Measurements from ENCODE around the gene RAB10. TPM values are rescaled to one million over a fixed set of nuclear protein-coding genes. Genes with fewer than 3 reads are reported as not detected.
"Not testable (repeated sequence)": the region's sequence is repeated elsewhere in the genome, so short reads cannot be mapped to it uniquely, and the experiment has no call there.

The RAB10 gene
- total and polyA plus RNA-seq, 2 experiments from 2014 or later: 100 to 122 TPM

GRCh38 chr2:26164231-26164630, 130.3 kb downstream of the RAB10 start:
- Histone ChIP-seq H3K4me1 (ENCODE audit: insufficient read depth) (no peaks in the 10 kb centered on the region), H3K27ac (no peak overlapping the region), H3K9me3 (ENCODE audit: low read depth) (no peaks in the 10 kb centered on the region), H3K4me2 (no peak overlapping the region), H4K20me1 (ENCODE audit: insufficient read depth, poor library complexity, severe bottlenecking) (no peaks in the 10 kb centered on the region), H3K4me3 (no peak overlapping the region), H3K27me3 (no peaks in the 10 kb centered on the region), H3K79me2 (no peaks in the 10 kb centered on the region), H3K9me2 (replicated peaks; ENCODE audit: insufficient read depth) (no peaks in the 10 kb centered on the region), H3K36me3 (replicated peaks; ENCODE audit: insufficient read depth, low read depth) (no peaks in the 10 kb centered on the region), H2AFZ (no peak overlapping the region)
- 48% methylated on average over 1 of the region's 1 CpG for WGBS (ENCODE audit: low lambda C conversion rate, missing lambda C conversion rate)
- no peak for DNase-seq (ENCODE audit: low spot score)
- TF ChIP-seq EZH2 (IDR thresholded peaks at IDR 0.05; ENCODE audit: borderline replicate concordance) (no peak), EZH2phosphoT487 (IDR thresholded peaks at IDR 0.05; ENCODE audit: low read depth, severe bottlenecking, unreplicated experiment) (no peak)
- TF ChIP-seq, protein P1, sequence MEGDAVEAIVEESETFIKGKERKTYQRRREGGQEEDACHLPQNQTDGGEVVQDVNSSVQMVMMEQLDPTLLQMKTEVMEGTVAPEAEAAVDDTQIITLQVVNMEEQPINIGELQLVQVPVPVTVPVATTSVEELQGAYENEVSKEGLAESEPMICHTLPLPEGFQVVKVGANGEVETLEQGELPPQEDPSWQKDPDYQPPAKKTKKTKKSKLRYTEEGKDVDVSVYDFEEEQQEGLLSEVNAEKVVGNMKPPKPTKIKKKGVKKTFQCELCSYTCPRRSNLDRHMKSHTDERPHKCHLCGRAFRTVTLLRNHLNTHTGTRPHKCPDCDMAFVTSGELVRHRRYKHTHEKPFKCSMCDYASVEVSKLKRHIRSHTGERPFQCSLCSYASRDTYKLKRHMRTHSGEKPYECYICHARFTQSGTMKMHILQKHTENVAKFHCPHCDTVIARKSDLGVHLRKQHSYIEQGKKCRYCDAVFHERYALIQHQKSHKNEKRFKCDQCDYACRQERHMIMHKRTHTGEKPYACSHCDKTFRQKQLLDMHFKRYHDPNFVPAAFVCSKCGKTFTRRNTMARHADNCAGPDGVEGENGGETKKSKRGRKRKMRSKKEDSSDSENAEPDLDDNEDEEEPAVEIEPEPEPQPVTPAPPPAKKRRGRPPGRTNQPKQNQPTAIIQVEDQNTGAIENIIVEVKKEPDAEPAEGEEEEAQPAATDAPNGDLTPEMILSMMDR (IDR thresholded peaks at IDR 0.05; ENCODE audit: poor library complexity): no peak

DNA sequence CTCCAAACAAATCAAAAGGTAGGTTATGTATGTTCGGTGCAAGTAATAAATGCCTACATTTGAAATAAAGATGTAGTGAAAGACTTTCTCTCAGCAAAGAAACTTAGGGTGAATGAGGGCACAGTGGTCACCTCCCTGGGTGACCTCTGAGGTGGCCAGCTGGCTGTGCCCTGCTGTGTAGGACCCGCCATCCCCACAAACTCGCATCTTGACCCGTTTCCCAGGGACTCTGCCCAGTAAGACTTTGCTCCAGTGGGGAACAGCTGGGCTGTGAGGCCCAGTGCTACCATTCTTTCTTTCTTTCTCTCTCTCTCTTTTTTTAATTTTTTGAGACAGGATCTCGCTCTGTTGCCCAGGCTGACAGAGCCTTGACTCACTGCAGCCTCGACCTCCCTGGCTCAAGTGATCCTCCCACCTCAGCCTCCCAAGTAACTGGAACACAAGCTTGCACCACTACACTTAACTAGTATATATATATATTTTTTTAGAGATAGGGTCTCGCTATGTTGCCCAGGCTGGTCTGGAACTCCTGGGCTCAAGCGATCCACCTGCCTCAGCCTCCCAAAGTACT, 130.8 kb downstream of the RAB10 start:
- no peak for TF ChIP-seq EZH2phosphoT487 (IDR thresholded peaks at IDR 0.05; ENCODE audit: low read depth, severe bottlenecking, unreplicated experiment)
- no peak for TF ChIP-seq EZH2 (IDR thresholded peaks at IDR 0.05; ENCODE audit: borderline replicate concordance)
- TF ChIP-seq, protein P1 (IDR thresholded peaks at IDR 0.05; ENCODE audit: poor library complexity): no peak
- DNase-seq (ENCODE audit: low spot score): no peak
- Histone ChIP-seq H3K36me3 (replicated peaks; ENCODE audit: insufficient read depth, low read depth) (no peaks in the 10 kb centered on the region), H3K9me3 (ENCODE audit: low read depth) (no peaks in the 10 kb centered on the region), H3K27me3 (no peaks in the 10 kb centered on the region), H3K27ac (no peak overlapping the region), H3K4me2 (no peak overlapping the region), H2AFZ (no peak overlapping the region), H4K20me1 (ENCODE audit: insufficient read depth, poor library complexity, severe bottlenecking) (no peaks in the 10 kb centered on the region), H3K4me3 (no peak overlapping the region), H3K79me2 (no peaks in the 10 kb centered on the region), H3K9me2 (replicated peaks; ENCODE audit: insufficient read depth) (no peaks in the 10 kb centered on the region), H3K4me1 (ENCODE audit: insufficient read depth) (no peaks in the 10 kb centered on the region)
- whole genome bisulfite sequencing (ENCODE audit: low lambda C conversion rate, missing lambda C conversion rate): 93% methylated on average over 8 of the region's 8 CpGs

GRCh38 chr2:26165403-26165802, 131.5 kb downstream of the RAB10 start:
- no peaks in the 10 kb centered on the region for H3K4me1 ChIP-seq (ENCODE audit: insufficient read depth)
- DNase-seq (ENCODE audit: low spot score): no peak
- no peak overlapping the region for H2AFZ ChIP-seq
- no peaks in the 10 kb centered on the region for H3K36me3 ChIP-seq (replicated peaks; ENCODE audit: insufficient read depth, low read depth)
- no peak overlapping the region for H3K4me3 ChIP-seq
- no peaks in the 10 kb centered on the region for H3K79me2 ChIP-seq
- H3K27me3 ChIP-seq: no peaks in the 10 kb centered on the region
- H4K20me1 ChIP-seq (ENCODE audit: insufficient read depth, poor library complexity, severe bottlenecking): no peaks in the 10 kb centered on the region
- H3K27ac ChIP-seq: no peak overlapping the region
- no peaks in the 10 kb centered on the region for H3K9me3 ChIP-seq (ENCODE audit: low read depth)
- no peaks in the 10 kb centered on the region for H3K9me2 ChIP-seq (replicated peaks; ENCODE audit: insufficient read depth)
- WGBS (ENCODE audit: low lambda C conversion rate, missing lambda C conversion rate): 87% methylated on average over 4 of the region's 4 CpGs
- TF ChIP-seq, protein P1 (IDR thresholded peaks at IDR 0.05; ENCODE audit: poor library complexity): no peak
- TF ChIP-seq EZH2 (IDR thresholded peaks at IDR 0.05; ENCODE audit: borderline replicate concordance): no peak
- no peak overlapping the region for H3K4me2 ChIP-seq

DNA sequence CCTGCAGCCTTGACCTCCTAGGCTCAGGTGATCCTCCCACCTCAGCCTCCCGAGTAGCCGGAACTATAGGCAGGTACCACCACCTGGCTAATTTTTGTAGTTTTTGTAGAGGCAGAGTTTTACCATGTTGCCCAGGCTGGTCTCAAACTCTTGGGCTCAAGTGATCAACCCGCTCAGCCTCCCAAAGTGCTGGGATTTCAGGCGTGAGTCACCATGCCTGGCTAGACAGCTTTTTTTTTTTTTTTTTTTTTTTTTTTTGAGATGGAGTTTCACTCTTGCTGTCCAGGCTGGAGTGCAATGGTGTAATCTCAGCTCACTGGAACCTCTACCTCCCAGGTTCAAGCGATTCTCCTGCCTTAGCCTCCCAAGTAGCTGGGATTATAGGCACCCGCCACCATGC, 132.7 kb downstream of the RAB10 start:
- not testable (repeated sequence) for H3K4me3 ChIP-seq; H3K27me3 ChIP-seq; H2AFZ ChIP-seq; DNase-seq (ENCODE audit: low spot score); H3K36me3 ChIP-seq (replicated peaks; ENCODE audit: insufficient read depth, low read depth); H3K9me3 ChIP-seq (ENCODE audit: low read depth); H3K4me2 ChIP-seq; H3K9me2 ChIP-seq (replicated peaks; ENCODE audit: insufficient read depth); H4K20me1 ChIP-seq (ENCODE audit: insufficient read depth, poor library complexity, severe bottlenecking); H3K27ac ChIP-seq; H3K4me1 ChIP-seq (ENCODE audit: insufficient read depth); H3K79me2 ChIP-seq
- WGBS (ENCODE audit: low lambda C conversion rate, missing lambda C conversion rate): 82% methylated on average over 6 of the region's 6 CpGs

Data from hepatocyte (in vitro differentiated cells).